Thyroid gland (tissue), 4 donors: Measurements from ENCODE around the gene NDUFV3. TPM values are rescaled to one million over a fixed set of nuclear protein-coding genes. Genes with fewer than 3 reads are reported as not detected.
"Not testable (repeated sequence)": the region's sequence is repeated elsewhere in the genome, so short reads cannot be mapped to it uniquely, and the experiment has no call there.

ENCODE experiments used
- DNase-seq, 2 donors: peaks; one replicate each; pipeline ENCODE4 v3.0.0-alpha.2; 2019
- H3K27ac ChIP-seq, 3 donors: fragments of 200-600 bp; sonication (generic); 1 replicate in 2 of 3; 2 replicates in 1 of 3; pipeline ENCODE4 v1.5.1; 2016 to 2019; ENCODE audit warnings: mild to moderate bottlenecking in 1 of 3, moderate library complexity in 1 of 3
- H3K27me3 ChIP-seq: fragments of 200-600 bp; sonication (generic); one replicate; pipeline ENCODE4 v1.5.1; 2019
- H3K36me3 ChIP-seq, 2 donors: fragments of 200-600 bp; sonication (generic); one replicate each; pipeline ENCODE4 v1.5.1; 2016 to 2019
- H3K4me1 ChIP-seq, 2 donors: fragments of 200-600 bp; sonication (generic); one replicate each; pipeline ENCODE4 v1.5.1; 2017 to 2019
- H3K4me3 ChIP-seq, 3 donors: fragments of 200-600 bp; sonication (generic); replicated peaks in 1 of 3; 1 replicate in 2 of 3; 2 replicates in 1 of 3; pipeline ENCODE4 v1.5.1; 2016; ENCODE audit warnings: mild to moderate bottlenecking in 1 of 3
- H3K9me3 ChIP-seq: fragments of 200-600 bp; sonication (generic); one replicate; pipeline ENCODE4 v1.5.1; 2017
- CTCF ChIP-seq, 6 experiments: fragments of 200-600 bp in 3 of 6; fragments of 450-650 bp in 3 of 6; sonication (generic) in 3 of 6; IDR thresholded peaks; one replicate each; pipeline ENCODE4 v1.5.1; 2016 to 2019; ENCODE audit warnings: antibody characterized with exemption in 6 of 6, mild to moderate bottlenecking in 2 of 6, inconsistent platforms in 1 of 6, moderate library complexity in 1 of 6
- POLR2A ChIP-seq, 2 donors: fragments of 450-650 bp; IDR thresholded peaks; one replicate each; pipeline ENCODE4 v1.6.1; 2017; ENCODE audit warnings: antibody characterized with exemption in 2 of 2, mild to moderate bottlenecking in 2 of 2, moderate library complexity in 1 of 2
- WGBS, 2 donors: methylation state at CpG; one replicate each; pipeline ENCODE4 v1.1.5; 2017; 5-methylcytosine and 5-hydroxymethylcytosine counted together
- intact Hi-C: fragments of 100-400 bp; cut with DNase I; formaldehyde crosslinking; loops from one replicate; pipeline ENCODE4 v1.15.1; 2023
- total RNA-seq, 4 donors: library from RNA; depleted of rRNA; stranded (reverse); fragments of >200 nt; gene quantifications; one replicate each; pipeline ENCODE4 v1.2.3, GENCODE V29; 2016

Gene NDUFV3
- total RNA-seq, 4 donors from 2014 or later: 51.9 to 61.8 (median 55.2) TPM

- Histone ChIP-seq H3K4me1 (no peaks in the 10 kb centered on the region), H3K9me3 (no peaks in the 10 kb centered on the region), H3K36me3 (peaks cover 7 to 8% of the 10 kb centered on the region in 2 donors), H3K4me3 (peak overlapping the region in 2 of 3 donors; percentile 45 to 69), H3K27me3 (no peaks in the 10 kb centered on the region), H3K27ac (peak overlapping the region; percentile 81 to 89 (median 83))
- no peak for DNase-seq
- intact Hi-C loops: no loop called here
- WGBS, 2 donors: 16% methylated on average over 17 to 18 of the region's 18 CpGs
- TF ChIP-seq CTCF (IDR thresholded peaks at IDR 0.05) (no peak), POLR2A (IDR thresholded peaks at IDR 0.05) (no peak)
Measured at GRCh38 chr21:42892582-42892930, 553 bp upstream of the NDUFV3 start.

GRCh38 chr21:42900446-42900845, 7.3 kb downstream of the NDUFV3 start:
- no peak for DNase-seq
- H3K9me3 ChIP-seq: no peaks in the 10 kb centered on the region
- peaks cover 22 to 47% of the 10 kb centered on the region in 2 donors for H3K36me3 ChIP-seq
- no peaks in the 10 kb centered on the region for H3K27me3 ChIP-seq
- H3K4me1 ChIP-seq: no peaks in the 10 kb centered on the region
- no peak overlapping the region for H3K27ac ChIP-seq
- intact Hi-C loops: loop anchor here (10.0 kb wide), 1 partner anchor 56 kb away; no protein-coding TSS in a partner anchor
- WGBS, 2 donors: 89 to 91% methylated on average over 4 of the region's 4 CpGs
- no peak overlapping the region for H3K4me3 ChIP-seq
- TF ChIP-seq CTCF (IDR thresholded peaks at IDR 0.05): no peak
- no peak for TF ChIP-seq POLR2A (IDR thresholded peaks at IDR 0.05)

GRCh38 chr21:42903817-42904216, 10.7 kb downstream of the NDUFV3 start:
- H3K36me3 ChIP-seq: peaks cover 23 to 43% of the 10 kb centered on the region in 2 donors
- intact Hi-C loops: loop anchor here (10.0 kb wide), 1 partner anchor 59 kb away; no protein-coding TSS in a partner anchor
- WGBS, 2 donors: 93 to 94% methylated on average over 11 of the region's 11 CpGs

GRCh38 chr21:42905195-42905594, 12.1 kb downstream of the NDUFV3 start:
- intact Hi-C loops: loop anchor here (10.0 kb wide), 1 partner anchor 60 kb away; no protein-coding TSS in a partner anchor
- WGBS, 2 donors: 97% methylated on average over 8 of the region's 8 CpGs
- Histone ChIP-seq H3K36me3 (peaks cover 32 to 48% of the 10 kb centered on the region in 2 donors), H3K27me3 (no peaks in the 10 kb centered on the region), H3K4me3 (no peak overlapping the region), H3K9me3 (no peaks in the 10 kb centered on the region), H3K27ac (no peak overlapping the region), H3K4me1 (no peaks in the 10 kb centered on the region)
- TF ChIP-seq CTCF (IDR thresholded peaks at IDR 0.05) (no peak), POLR2A (IDR thresholded peaks at IDR 0.05) (no peak)
- no peak for DNase-seq

More at GRCh38 chr21:42903817-42904216, 10.7 kb downstream of the NDUFV3 start:
- no peak overlapping the region for H3K27ac ChIP-seq
- H3K27me3 ChIP-seq: no peaks in the 10 kb centered on the region
- H3K4me3 ChIP-seq: no peak overlapping the region
- H3K9me3 ChIP-seq: no peaks in the 10 kb centered on the region
- H3K4me1 ChIP-seq: no peaks in the 10 kb centered on the region
- DNase-seq: no peak
- TF ChIP-seq POLR2A (IDR thresholded peaks at IDR 0.05): no peak
- TF ChIP-seq CTCF (IDR thresholded peaks at IDR 0.05): no peak

- H3K9me3 ChIP-seq: no peaks in the 10 kb centered on the region
- H3K27ac ChIP-seq: no peak overlapping the region
- H3K4me3 ChIP-seq: no peak overlapping the region
- no peaks in the 10 kb centered on the region for H3K4me1 ChIP-seq
- peaks cover 40 to 54% of the 10 kb centered on the region in 2 donors for H3K36me3 ChIP-seq
- no peak for DNase-seq
- intact Hi-C loops: loop anchor here (10.0 kb wide), 1 partner anchor 61 kb away; no protein-coding TSS in a partner anchor
- H3K27me3 ChIP-seq: no peaks in the 10 kb centered on the region
- TF ChIP-seq CTCF (IDR thresholded peaks at IDR 0.05): no peak
- TF ChIP-seq POLR2A (IDR thresholded peaks at IDR 0.05): no peak
- 97 to 98% methylated on average over 16 of the region's 16 CpGs for WGBS, 2 donors
Measured at GRCh38 chr21:42906233-42906632, 13.1 kb downstream of the NDUFV3 start.

- not testable (repeated sequence) for H3K4me1 ChIP-seq, H3K9me3 ChIP-seq, H3K27ac ChIP-seq, H3K27me3 ChIP-seq, DNase-seq, H3K4me3 ChIP-seq
- peaks cover 38 to 56% of the 10 kb centered on the region in 2 donors for H3K36me3 ChIP-seq
- WGBS, 2 donors: 94 to 95% methylated on average over 9 of the region's 9 CpGs
- intact Hi-C loops: loop anchor here (10.0 kb wide), 1 partner anchor 64 kb away; no protein-coding TSS in a partner anchor
Measured at GRCh38 chr21:42908484-42908883, 15.4 kb downstream of the NDUFV3 start.

GRCh38 chr21:42911920-42912319, 18.8 kb downstream of the NDUFV3 start:
- DNase-seq, intact Hi-C loops, H3K27me3 ChIP-seq, H3K27ac ChIP-seq, H3K4me3 ChIP-seq, H3K9me3 ChIP-seq, H3K4me1 ChIP-seq: not testable (repeated sequence)
- H3K36me3 ChIP-seq: peaks cover 22 to 32% of the 10 kb centered on the region in 2 donors
- 83 to 93% methylated on average over 6 of the region's 6 CpGs for WGBS, 2 donors
